K562 (cell line): ENCODE measurements around the gene TCEAL9. TPM values are rescaled to one million over a fixed set of nuclear protein-coding genes. Genes with fewer than 3 reads are reported as not detected.

Experiments
- CBFA2T2 ChIP-seq: fragments of 450-650 bp; conservative IDR thresholded peaks from 2 replicates; pipeline ENCODE4 v1.6.1; 2017; ENCODE audit warnings: mild to moderate bottlenecking
- CREBBP ChIP-seq: IDR thresholded peaks from one replicate; pipeline ENCODE4 v1.6.1; 2012; ENCODE audit warnings: low read depth, mild to moderate bottlenecking, control low read depth, inconsistent platforms, low read length
- NFIC ChIP-seq: fragments of 450-650 bp; IDR thresholded peaks from 2 replicates; pipeline ENCODE4 v1.6.1; 2017; ENCODE audit warnings: mild to moderate bottlenecking, inconsistent platforms
- NR2C1 ChIP-seq, 2 experiments: fragments of 450-650 bp; IDR thresholded peaks; 2 replicates each; pipeline ENCODE4 v1.6.1; 2017; ENCODE audit warnings: mild to moderate bottlenecking in 2 of 2, antibody characterized with exemption in 1 of 2, inconsistent platforms in 1 of 2, missing compliant biosample characterization in 1 of 2, missing genetic modification characterization in 1 of 2
- POLR2AphosphoS5 ChIP-seq: IDR thresholded peaks from 2 replicates; pipeline ENCODE4 v1.6.1; 2011; ENCODE audit warnings: mild to moderate bottlenecking, low read depth, low read length, moderate library complexity; ENCODE audit not compliant: control insufficient read depth, insufficient read depth
- RFX5 ChIP-seq: IDR thresholded peaks from 2 replicates; pipeline ENCODE4 v1.6.1; 2011; ENCODE audit warnings: low read depth, mild to moderate bottlenecking, improper control_type of control experiment, low read length
- SOX6 ChIP-seq: fragments of 450-650 bp; IDR thresholded peaks from 2 replicates; pipeline ENCODE4 v1.6.1; 2014; ENCODE audit warnings: mild to moderate bottlenecking
- TCF7 ChIP-seq: sonication (generic); IDR thresholded peaks from 2 replicates; pipeline ENCODE4 v1.6.1; 2016; ENCODE audit warnings: antibody characterized with exemption, borderline replicate concordance
- TEAD4 ChIP-seq, 2 experiments: sonication (generic) in 1 of 2; formaldehyde crosslinking in 1 of 2; IDR thresholded peaks; 2 replicates each; pipeline versions ENCODE4 v1.6.1 to v1.8.0; 2012 to 2022; ENCODE audit warnings: borderline replicate concordance in 1 of 2, inconsistent platforms in 1 of 2, low read length in 1 of 2, mild to moderate bottlenecking in 1 of 2, missing genetic modification reagents in 1 of 2
- YY1 ChIP-seq, 3 experiments: IDR thresholded peaks; 2 replicates each; pipeline ENCODE4 v1.6.1; 2011; ENCODE audit warnings: low read length in 2 of 3, mild to moderate bottlenecking in 2 of 3, moderate library complexity in 2 of 3, borderline replicate concordance in 1 of 3, control low read depth in 1 of 3, low read depth in 1 of 3; ENCODE audit not compliant: insufficient read depth in 3 of 3, insufficient replicate concordance in 2 of 3, control insufficient read depth in 1 of 3, insufficient read length in 1 of 3; ENCODE audit errors: extremely low read depth in 1 of 3
- ZNF707 ChIP-seq: fragments of 250-450 bp; sonication (Bioruptor Pico); conservative IDR thresholded peaks from 2 replicates; pipeline ENCODE4 v1.8.0; 2022; ENCODE audit warnings: inconsistent platforms, mild to moderate bottlenecking, moderate library complexity
- polyA plus RNA-seq, 8 experiments: library from polyadenylated mRNA; depleted of rRNA in 4 of 8; stranded (reverse) in 5 of 8; unstranded in 3 of 8; fragments of >200 nt; fragmentation: Nextera tagmentation in 2 of 8; fragmentation: Illumina TruSeq in 1 of 8; extraction: Ambion mirVana in 2 of 8; extraction: Trizol in 1 of 8; gene quantifications; 2 replicates each; pipeline versions ENCODE4 v1.2.1 to v1.2.3, GENCODE V29; 2011 to 2014; ENCODE audit warnings: inconsistent platforms in 1 of 8, missing spikeins in 1 of 8
- total RNA-seq, 7 experiments: library from RNA; depleted of rRNA in 6 of 7; stranded (reverse); fragments of >200 nt in 6 of 7; fragmentation: Illumina TruSeq in 2 of 7; extraction: Trizol in 2 of 7; gene quantifications; 2 replicates each; pipeline versions ENCODE4 v1.2.1 to v1.2.3, GENCODE V29; 2011 to 2021; ENCODE audit warnings: low replicate concordance in 1 of 7
- TF ChIP-seq, protein P1 (sequence below): fragments of 250-450 bp; sonication (Bioruptor Pico); IDR thresholded peaks from 2 replicates; pipeline ENCODE4 v1.5.0; 2021; ENCODE audit warnings: mild to moderate bottlenecking, moderate library complexity
- TF ChIP-seq, protein P2 (sequence below), 2 experiments: IDR thresholded peaks; 2 replicates each; pipeline ENCODE4 v1.6.1; 2011; ENCODE audit warnings: borderline replicate concordance in 1 of 2, control low read depth in 1 of 2, low read depth in 1 of 2, low read length in 1 of 2, mild to moderate bottlenecking in 1 of 2, mixed read lengths in 1 of 2, moderate library complexity in 1 of 2; ENCODE audit not compliant: insufficient read depth in 1 of 2, insufficient read length in 1 of 2, poor library complexity in 1 of 2, severe bottlenecking in 1 of 2; ENCODE audit errors: extremely low read depth in 1 of 2
- TF ChIP-seq, protein P3 (sequence below): sonication (generic); formaldehyde crosslinking; IDR thresholded peaks from 2 replicates; pipeline ENCODE4 v1.8.1; 2023; ENCODE audit warnings: missing genetic modification reagents, mild to moderate bottlenecking, borderline replicate concordance

The TCEAL9 gene
- total and polyA plus RNA-seq, 9 of the 15 experiments (the other 6 are each of a cell fraction or from before 2014, with no cell fraction given), result 16.2 to 106 (median 69.6) TPM

- TF ChIP-seq, protein P1, sequence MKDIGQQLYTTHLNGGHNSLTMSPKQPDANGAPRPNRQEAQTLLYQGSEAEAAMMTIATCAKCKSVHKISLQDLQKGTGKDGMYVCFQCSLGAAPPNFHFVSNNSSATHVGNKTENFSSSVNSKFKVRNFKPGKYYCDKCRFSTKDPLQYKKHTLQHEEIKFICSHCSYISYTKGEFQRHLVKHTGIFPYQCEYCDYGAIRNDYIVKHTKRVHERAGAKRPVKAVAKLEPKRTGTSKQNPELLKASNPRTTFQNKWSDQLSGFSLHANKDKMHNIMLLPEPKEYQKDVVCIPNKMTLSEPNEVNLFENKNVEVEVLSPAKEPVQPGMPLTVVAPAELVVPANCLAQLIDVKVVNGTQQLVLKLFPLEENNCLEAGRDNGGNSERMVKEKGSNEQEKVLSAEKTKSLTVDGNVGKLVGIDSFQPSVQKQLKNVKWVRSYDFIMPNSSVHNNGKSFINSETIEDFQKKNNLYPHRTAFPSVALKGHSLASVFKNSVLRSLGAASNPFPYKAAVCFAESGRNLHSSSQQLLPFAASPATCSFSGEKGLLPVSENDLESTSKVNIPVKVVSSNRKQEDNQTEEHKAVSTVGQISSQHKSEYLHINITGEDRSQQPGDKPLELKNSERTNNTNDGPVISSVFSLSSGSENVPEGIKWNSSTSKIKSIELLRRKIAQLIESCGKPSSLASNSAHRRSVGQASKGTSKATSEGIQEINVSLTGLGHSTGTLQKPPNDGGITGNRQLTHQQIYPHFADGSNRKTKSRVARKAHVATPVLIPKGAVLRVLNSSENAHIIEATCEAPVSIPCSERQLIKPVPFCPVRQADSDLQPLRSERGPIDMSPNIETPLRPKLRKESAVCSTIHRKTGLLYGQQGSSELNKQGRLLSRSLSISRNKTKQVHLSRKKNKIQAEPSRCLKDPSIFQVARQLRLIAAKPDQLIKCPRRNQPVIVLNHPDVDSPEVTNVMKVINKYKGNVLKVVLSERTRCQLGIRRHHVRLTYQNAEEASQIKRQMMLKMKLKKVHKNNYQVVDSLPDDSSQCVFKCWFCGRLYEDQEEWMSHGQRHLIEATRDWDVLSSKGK, result no peak
- TF ChIP-seq YY1 (IDR thresholded peaks at IDR 0.05; ENCODE audit: borderline replicate concordance in 1 of 3, control insufficient read depth in 1 of 3, extremely low read depth in 1 of 3, insufficient read depth in 3 of 3, insufficient read length in 1 of 3, insufficient replicate concordance in 2 of 3, low read depth in 1 of 3, low read length in 2 of 3), result peak in 1 of 3 experiments; percentile 83
- TF ChIP-seq, protein P2, sequence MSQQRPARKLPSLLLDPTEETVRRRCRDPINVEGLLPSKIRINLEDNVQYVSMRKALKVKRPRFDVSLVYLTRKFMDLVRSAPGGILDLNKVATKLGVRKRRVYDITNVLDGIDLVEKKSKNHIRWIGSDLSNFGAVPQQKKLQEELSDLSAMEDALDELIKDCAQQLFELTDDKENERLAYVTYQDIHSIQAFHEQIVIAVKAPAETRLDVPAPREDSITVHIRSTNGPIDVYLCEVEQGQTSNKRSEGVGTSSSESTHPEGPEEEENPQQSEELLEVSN (IDR thresholded peaks at IDR 0.05; ENCODE audit: borderline replicate concordance in 1 of 2, extremely low read depth in 1 of 2, insufficient read depth in 1 of 2, insufficient read length in 1 of 2, low read depth in 1 of 2, low read length in 1 of 2, poor library complexity in 1 of 2, severe bottlenecking in 1 of 2), result no peak
- TF ChIP-seq SOX6, result no peak
- no peak for TF ChIP-seq RFX5
- TF ChIP-seq TEAD4 (IDR thresholded peaks at IDR 0.05; ENCODE audit: low read length), result peak; percentile 68
- no peak for TF ChIP-seq TEAD4 (CRISPR knock-in tag; IDR thresholded peaks at IDR 0.05; ENCODE audit: borderline replicate concordance)
- no peak for TF ChIP-seq TCF7
- 0 out of 2 replicates have a peak, but pooled peaks have one; percentile 31 for TF ChIP-seq POLR2AphosphoS5
- TF ChIP-seq ZNF707 (CRISPR knock-in tag), result no peak
- no peak for TF ChIP-seq NR2C1 (IDR thresholded peaks at IDR 0.05)
- no peak for TF ChIP-seq NR2C1 (tag; IDR thresholded peaks at IDR 0.05)
- 0 out of 2 replicates have a peak, but pooled peaks have one; percentile 19 for TF ChIP-seq CBFA2T2
- TF ChIP-seq, protein P3, sequence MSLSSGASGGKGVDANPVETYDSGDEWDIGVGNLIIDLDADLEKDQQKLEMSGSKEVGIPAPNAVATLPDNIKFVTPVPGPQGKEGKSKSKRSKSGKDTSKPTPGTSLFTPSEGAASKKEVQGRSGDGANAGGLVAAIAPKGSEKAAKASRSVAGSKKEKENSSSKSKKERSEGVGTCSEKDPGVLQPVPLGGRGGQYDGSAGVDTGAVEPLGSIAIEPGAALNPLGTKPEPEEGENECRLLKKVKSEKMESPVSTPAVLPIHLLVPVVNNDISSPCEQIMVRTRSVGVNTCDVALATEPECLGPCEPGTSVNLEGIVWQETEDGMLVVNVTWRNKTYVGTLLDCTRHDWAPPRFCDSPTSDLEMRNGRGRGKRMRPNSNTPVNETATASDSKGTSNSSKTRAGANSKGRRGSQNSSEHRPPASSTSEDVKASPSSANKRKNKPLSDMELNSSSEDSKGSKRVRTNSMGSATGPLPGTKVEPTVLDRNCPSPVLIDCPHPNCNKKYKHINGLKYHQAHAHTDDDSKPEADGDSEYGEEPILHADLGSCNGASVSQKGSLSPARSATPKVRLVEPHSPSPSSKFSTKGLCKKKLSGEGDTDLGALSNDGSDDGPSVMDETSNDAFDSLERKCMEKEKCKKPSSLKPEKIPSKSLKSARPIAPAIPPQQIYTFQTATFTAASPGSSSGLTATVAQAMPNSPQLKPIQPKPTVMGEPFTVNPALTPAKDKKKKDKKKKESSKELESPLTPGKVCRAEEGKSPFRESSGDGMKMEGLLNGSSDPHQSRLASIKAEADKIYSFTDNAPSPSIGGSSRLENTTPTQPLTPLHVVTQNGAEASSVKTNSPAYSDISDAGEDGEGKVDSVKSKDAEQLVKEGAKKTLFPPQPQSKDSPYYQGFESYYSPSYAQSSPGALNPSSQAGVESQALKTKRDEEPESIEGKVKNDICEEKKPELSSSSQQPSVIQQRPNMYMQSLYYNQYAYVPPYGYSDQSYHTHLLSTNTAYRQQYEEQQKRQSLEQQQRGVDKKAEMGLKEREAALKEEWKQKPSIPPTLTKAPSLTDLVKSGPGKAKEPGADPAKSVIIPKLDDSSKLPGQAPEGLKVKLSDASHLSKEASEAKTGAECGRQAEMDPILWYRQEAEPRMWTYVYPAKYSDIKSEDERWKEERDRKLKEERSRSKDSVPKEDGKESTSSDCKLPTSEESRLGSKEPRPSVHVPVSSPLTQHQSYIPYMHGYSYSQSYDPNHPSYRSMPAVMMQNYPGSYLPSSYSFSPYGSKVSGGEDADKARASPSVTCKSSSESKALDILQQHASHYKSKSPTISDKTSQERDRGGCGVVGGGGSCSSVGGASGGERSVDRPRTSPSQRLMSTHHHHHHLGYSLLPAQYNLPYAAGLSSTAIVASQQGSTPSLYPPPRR (CRISPR knock-in tag), result no peak
- TF ChIP-seq CREBBP, result no peak
- peak; percentile 80 for TF ChIP-seq NFIC
Observed at GRCh38 chrX:103360092-103360491, 3.8 kb downstream of the TCEAL9 start (continued).
